HT1080 (cell line): ENCODE measurements around the gene CRYBB1. TPM values are rescaled to one million over a fixed set of nuclear protein-coding genes. Genes with fewer than 3 reads are reported as not detected.

Experiments
- DNase-seq: peaks from one replicate; pipeline ENCODE4 v3.0.0-alpha.2; 2015; ENCODE audit warnings: low read depth
- total RNA-seq: library from RNA; depleted of rRNA; stranded (reverse); fragments of >200 nt; shearing (Covaris generic); gene quantifications from 2 replicates; pipeline ENCODE4 v1.2.3, GENCODE V29; 2014

CRYBB1 gene
- total RNA-seq, 1 experiment from 2014 or later = not detected

DNA sequence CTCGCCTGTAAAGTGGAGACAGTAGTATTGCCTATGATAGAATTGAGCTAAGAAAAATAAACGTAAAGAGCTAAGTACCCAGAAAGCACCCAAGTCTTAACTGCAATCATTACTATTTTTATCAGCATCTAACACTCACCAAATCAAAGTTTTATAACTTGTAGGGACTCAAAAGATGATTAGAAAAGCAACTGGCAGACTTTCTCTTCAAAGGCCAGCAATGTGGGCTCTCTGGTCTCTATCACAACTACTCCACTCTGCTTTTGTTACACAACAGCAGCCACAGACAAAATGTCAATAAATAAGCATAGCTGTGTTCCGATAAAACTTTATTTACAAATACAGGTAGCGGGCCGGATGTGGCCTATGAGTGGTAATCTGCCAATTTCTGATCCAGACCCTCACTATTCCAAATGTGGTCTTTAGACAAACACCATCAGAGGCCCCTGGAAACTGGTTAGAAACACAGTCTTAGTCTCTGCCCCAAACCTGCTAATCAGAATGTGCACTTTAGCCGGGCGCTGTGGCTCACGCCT is 36.1 kb downstream of the CRYBB1 start:
- DNase-seq = no peak

DNA sequence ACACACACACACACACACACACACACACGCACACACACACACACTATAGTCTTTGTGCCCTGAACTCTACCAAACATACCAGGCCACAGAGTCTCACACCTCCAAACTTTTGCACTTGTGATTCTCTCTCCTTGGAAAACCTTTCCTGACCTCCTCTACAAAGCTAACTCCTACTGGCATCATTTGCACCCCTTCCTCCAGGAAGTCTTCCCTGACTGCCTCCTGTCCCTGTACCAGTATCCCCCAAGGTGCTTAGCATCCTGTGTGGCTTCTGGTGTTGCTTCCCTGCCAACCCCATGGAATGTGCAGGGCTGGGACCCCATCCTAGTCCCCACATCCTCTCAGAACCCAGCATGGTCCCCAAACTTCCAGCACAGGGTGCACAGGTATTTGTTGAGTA is 36.8 kb downstream of the CRYBB1 start:
- no peak for DNase-seq

DNA sequence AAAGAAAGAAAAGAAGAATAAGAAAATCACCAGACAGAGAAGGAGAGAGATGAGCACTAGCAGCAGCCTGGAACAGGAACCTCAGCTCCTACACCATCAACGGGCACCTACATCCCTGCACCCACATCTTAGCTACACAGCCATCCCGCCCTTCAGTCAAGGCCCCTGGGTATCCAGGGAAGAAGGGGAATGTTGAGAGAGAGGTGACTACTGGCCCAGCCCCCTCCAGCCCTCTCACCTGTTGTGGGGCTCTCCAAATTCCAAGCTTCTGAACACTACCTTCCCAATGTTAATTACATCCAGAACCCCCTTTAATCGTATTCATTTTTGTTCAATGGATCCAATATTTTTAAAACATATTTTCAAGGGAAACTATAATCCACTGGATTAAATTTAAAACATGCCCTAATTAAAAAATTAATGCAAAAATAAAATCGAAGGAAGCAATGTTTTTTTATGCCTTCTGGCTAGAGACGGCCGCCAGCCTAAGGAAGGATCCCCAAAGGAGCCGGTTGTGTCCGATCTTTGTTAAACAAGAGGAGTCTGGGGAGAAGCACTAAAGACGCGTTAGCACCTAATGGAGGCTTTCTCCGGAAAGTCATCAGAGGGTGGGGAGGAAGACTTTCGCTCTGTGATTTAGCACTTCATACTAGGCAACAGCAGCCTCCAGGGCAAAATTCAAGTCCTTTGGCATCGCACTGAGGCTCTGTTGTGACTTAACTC is 37.4 kb downstream of the CRYBB1 start:
- no peak for DNase-seq

DNA sequence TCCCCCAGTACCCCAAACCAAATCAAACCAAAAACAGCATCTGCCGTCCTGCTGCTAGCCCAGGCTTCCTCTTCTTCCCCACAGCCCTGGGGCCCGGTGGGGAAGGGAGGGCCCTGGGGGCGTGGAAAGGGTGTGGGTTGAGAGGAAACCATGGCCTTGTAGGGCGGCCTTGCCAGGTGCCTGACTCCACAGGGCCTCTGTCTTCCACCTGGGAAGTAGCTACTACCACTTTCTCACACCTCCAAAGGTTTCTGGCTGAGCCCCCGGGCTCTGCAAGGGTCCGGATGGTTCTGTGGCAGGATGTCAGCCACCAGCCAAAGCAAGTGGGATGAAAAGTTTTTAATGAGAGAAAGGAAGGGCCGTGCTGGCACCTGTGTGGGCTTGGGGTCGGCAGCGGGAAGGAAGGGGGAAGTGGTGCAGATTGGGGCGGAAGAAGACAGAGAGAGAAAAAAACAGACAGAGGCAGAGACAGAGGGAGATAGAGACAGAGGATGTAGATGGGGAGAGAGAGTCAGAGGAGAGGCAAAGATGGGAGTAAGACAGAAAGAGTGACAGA is 38.4 kb downstream of the CRYBB1 start:
- no peak for DNase-seq

DNA sequence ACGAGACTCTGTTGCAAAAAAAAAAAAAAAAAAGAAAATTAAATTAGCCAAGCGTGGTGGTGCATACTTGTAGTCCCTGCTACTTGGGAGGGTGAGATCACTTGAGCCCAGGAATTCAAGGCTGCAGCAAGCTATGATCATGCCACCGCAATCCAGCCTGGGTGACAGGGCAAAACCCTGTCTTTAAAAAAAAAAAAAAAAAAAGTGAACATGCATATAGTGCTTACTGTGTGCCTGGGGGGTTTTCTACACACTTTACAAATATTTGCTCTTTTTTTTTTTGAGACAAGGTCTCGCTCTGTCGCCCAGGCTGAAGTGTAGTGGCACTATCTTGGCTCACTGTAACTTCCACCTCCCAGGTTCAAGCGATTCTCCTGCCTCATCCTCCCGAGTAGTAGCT is 40.7 kb downstream of the CRYBB1 start:
- DNase-seq = no peak

DNA sequence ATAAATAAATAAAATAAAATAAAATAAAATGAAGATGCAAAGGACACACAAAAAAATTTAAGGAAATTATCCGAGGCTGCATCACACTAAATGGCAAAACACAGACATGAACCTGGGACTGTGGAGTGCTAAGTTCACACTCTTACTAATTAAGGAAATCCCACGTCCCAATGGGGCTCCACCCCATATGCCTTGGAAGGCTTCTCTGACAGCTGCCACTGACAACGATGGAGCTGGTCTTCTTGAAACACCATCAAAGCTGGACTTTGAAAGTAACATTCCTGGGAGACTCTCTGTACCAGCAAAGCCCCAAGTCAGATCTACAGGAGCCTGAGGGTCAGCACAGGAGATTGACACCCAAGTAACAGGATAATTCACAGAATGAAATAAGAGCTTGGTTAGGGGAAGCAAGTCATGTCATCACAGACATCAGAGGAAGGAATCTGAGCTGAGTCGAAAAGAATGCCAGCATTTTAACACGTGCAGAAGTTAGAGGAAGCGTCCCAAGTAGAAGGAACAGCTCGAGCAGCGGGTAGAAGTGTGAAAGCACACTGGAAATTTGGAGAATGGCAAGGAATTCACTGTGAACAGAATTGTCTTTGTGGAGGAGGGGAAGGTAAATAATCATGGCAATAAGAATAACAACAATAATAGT is 41.7 kb downstream of the CRYBB1 start:
- DNase-seq = no peak

DNA sequence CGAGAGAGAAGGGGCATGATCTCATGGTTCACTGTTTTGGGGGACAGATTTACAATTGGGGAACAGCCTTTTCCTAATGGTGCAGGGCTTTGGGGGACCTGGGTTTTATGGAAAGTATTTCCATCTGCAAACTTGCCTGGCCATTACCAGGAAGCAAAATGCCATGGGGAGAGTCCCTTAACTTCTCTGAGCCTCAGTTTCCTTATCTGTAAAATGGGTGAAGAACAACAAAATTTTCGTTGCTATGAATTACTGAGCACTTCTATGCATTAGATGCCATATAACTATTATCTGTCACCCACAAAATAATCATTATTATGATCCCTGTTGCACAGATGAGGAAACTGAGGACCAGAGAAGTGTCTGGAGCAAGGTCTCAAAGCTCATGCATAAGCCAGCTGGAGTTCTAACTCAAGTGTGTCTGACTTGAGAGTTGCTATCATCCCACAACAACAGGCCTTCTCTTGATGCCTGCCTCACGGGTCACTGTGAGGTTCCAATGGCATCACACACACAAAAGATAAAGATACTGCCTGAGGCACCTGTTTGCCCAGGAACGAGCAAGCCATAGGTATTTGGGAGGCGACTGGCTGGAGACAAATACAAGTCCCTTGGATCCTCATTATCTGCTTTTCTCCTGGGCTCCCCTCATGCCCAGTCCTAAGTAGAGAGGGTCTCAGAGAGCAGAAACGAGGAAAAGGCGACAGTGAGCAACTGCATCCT is 43.7 kb downstream of the CRYBB1 start:
- DNase-seq = no peak

DNA sequence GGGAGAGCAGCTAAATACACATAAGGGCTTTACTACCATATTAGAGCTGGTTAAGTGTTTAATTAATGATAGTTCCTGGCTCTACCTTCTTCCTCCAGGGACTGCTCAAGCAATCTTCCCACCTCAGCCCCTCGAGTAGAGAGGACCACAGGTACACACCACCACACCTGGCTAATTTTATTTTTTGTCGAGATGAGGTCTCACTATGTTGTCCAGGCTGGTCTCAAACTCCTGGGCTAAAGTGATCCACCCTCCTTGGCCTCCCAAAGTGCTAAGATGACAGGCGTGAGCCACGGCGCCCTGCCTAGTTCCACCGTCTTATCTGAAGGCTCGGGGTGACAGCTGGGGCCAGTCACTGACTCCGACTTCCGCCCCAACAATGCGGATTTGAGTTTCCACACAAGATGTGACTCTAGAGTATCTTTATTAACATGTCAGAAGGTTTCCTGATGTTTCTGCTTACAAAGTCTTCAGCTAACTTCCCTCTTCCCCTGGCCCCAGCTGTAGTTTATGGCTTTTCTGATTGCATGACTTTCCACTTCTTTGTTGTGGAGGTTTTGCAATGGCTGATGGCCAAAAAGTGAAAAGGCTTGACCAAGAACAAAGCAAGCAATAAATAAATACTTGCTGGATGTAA is 44.7 kb downstream of the CRYBB1 start:
- DNase-seq = no peak

DNA sequence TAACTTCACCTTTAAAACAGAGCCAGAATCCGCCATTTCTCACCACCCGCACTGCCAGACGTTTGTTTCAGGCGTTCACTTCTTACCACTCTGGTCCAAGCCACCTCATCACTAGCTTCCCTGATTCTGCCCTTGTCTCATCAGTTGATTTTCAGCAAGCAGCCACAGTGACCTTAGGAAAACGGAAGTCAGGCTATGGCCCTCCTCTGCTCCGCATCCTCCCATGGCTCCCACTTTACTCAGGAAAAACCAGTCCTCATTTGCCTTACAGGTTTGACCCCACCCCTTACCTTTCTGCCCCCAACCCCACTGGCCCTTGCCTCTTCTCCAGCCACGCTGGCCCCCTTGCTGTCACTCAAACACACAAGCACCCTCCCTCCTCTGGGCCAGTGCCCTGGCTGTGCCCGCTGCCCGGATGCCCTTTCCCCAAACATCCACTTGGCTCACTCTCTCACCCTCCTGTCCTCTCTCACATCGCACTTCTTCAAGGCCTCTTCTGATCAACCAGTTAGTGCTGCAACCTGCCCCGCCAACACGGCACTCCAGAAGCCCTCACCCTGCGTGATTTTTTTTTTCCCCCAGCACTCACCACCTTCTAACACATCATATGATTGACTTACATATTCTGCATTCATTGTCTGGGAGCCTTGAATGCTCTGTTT is 46.8 kb downstream of the CRYBB1 start:
- no peak for DNase-seq

DNA sequence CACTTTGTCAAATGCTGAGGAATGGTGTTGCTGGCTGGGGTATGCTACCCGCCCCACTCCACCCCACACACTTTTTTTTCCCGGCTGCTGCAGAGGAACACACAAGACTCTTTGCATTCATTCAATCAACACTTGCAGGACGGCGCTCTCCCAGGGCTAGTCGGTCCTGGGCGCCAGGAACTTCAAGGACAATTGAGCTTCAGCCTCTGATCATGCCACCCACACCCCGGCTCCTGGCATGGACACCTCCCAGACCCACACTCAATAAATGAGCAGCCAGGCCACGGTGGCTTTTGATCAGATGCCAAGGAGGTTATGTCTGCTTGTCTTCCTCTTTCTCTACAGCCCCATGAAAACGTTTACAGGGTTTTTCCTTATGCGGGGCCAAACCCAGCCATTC is 47.7 kb downstream of the CRYBB1 start:
- no peak for DNase-seq

DNA sequence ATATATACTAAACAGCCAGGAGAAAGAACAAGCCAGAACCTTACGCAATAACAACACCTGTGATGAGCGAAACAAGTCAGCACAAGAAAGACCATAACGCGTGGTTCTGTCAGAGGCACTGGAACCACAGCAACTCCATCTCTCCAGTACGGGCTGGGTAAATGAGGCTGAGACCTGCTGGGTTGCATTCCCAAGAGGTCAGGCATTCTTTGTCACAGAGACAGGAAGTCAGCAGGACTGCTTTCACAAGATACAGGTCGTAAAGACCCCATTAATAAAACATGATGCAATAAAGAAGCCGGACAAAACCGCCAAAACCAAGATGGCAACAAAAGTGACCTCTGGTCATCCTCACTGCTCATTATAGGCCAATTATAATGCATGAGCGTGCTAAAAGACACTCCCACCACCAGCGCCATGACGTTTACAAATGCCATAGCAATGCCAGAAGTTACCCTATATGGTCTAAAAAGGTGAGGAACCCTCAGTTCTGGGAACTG is 49.6 kb downstream of the CRYBB1 start:
- no peak for DNase-seq

DNA sequence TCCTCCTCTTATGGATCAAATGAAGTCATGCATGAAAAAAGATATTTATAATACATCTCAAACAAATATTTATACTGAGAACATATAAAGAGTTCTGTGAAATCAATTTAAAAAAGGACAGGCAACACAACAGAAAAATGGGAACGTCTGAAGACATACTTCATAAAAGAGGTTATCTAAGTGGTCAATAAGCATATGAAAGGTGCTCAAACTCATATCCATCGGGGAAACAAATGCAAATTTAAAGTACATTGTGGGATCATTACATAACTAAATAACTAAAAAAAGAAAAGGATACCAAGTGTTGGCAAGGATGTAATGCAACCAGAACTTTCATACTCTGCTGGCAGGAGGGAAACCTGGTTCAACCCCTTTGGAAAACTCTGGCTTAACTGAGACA is 50.2 kb downstream of the CRYBB1 start:
- no peak for DNase-seq

DNA sequence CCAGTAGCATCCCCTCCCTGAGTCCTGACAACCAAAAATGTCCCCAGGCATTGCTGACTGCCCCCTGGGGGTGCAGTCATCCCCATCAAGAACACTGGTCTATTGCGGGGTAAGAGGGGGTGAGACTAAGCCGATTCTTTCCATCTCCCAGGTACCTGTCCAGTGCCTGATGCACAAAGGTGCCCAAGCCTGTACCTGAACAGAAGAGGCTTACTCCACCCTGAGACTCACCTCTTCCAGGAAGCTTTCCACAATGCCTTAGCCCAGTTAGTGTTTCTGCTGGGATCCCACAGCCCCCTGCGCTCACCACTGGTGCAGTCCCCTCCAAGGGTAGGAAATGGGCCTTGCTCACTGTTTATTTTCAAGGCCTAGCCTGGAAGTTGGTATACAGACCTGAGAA is 50.8 kb downstream of the CRYBB1 start:
- no peak for DNase-seq

DNA sequence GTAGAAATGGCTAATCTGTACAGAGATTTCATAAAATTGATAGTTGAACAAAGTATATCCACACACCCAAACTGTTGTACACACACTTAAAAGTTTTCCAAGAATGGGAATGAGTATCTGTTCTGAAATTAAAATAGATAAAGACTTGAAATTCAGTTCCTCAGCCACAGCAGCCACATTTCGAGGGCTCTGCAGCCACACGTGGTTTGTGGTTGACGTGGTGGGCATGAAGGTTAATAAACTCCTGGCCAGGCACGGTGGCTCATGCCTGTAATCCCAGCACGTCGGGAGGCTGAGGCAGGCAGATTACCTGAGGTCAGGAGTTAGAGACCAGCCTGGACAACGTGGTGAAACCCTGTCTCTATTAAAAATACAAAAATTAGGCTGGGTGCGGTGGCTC is 51.9 kb downstream of the CRYBB1 start:
- no peak for DNase-seq

DNA sequence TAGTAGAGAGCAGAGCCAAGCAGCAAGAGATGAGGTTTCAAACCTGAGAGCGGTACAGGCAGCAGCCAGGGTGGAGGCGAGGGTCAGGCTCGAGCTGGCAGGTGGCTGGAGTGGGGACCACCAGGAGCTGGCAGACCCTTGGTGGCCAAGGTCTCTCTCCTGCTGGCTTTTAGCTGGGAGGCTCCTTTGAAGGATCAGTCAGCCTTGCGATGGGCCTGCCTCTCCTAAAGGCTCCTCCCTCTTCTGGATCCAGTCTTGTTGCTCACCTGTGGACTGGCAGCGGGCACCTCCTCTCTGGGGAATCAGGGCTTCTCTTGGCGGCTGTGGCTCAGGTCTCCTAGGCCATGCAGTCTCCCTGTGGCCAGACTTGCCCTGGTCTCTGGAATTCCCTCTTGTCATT is 52.6 kb downstream of the CRYBB1 start:
- no peak for DNase-seq

DNA sequence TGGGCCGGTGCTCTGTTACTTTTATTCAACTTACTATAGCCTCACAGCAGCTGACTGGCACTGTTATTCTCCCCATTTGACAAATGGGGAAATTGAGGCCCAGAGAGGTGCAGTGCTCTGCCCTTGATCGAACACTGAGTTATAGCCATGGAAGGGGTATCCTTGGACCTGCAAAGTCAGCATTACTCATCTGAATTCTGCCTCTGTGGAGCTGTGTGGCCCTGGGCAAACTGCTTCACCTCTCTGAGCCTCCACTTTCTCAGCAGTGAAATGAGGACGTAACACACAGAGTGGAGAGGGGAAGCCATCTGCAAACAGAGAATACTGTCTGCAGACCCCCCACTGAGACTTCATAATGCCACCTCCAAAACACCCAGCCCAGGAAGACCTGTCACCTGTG is 53.2 kb downstream of the CRYBB1 start:
- no peak for DNase-seq

DNA sequence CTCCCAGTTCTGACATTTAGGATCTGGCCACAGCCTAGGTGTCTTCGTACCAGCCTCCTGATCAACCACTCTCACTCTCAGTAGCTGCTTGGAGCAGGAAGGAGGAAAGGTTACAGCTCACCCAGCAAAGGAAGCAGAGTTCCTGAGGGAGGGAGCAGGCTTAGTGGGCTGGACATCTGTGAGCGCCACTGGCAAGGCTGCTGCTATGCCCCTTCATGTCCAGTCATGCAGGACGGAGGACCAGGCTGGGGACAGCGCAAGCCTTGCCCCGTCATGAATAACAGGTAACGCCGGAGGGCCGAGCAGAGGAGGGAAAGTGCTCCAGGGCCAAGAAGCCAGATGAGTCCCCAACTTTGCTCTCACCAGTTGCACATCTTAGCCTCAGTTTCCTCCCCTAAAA is 53.6 kb downstream of the CRYBB1 start:
- no peak for DNase-seq

DNA sequence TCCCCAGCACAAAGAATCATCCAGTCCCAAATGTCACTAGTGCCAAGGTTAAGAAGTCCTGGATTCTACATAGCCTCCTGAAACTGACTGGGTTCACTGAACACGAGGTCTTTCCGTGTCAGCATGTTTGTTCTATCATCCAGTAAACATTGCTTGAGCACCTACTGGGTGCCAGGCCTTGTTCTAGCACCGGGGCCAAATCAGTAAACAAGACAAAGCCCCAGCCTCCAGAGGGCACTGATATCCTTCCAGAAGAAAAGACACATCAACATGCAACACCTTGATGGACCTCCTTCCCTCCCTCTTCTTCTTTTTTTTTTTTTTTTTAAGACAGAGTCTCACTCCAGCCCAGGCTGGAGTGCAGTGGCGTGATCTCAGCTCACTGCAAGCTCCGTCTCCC is 54.8 kb downstream of the CRYBB1 start:
- no peak for DNase-seq

DNA sequence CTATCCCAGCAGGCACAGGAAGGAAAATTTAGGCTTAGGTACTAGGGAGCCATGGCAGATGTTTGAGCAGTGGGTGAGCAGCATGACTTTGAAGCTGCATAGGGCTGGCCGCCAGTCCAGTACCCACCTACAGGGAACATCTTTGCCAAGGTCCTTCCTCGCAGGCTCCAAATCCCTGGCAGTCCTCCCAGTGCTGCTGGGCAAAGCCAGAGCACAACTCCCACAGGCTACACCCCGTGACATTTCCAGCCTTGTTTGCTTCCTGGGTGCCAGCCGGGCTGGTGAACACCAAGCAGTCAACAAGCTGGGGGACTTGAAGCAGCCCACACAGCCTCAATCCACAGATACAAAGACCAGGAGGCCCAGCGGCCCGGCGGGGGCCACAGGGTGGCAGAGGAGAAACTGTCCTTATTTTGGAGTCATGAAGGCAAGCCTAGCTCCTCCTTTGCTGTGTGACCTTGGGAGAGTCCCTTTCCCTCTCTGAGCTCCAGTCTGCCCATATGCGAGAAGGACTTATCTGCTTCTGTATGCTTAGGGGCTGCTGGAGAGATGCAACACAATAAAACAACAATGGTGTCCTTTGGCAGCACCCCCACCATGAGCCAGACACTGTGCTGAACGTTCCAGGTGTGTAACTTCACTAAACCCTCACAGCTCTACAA is 55.9 kb downstream of the CRYBB1 start:
- no peak for DNase-seq

DNA sequence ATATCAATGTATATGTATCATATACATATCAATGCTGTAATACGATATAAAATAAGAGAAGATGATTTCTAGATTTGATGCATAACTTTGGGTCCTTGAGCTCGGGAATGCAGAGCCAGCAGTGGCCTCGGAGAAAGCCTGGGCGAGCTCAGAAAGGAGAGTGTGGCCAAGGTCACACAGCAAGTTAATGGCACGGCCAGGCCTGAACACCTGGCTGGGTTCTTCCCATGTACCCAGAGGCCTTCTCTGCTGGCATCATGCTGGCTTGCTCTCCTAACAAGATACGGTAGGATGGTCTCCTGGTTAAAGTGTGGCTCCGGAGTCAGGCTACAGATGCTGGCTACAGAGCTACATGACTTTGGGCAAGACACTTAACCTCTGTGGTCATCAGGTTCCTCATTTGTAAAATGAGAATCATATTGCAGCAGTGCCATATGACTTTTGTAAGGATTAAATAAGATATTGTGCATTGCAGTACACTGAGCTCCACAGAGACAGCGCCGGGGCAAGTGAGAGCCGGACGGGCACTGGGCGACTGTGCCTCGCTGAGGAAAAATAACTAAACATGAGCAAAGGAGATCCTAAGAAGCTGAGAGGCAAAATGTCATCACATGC is 57.8 kb downstream of the CRYBB1 start:
- DNase-seq = no peak
